SH-SY5Y (cell line): ENCODE measurements around the gene PPP2R5C.

Experiments used
- GATA2 ChIP-seq: IDR thresholded peaks from 2 replicates; pipeline ENCODE4 v1.6.1; 2011; ENCODE audit warnings: mild to moderate bottlenecking, low read depth, low read length
- GATA3 ChIP-seq: IDR thresholded peaks from 2 replicates; pipeline ENCODE4 v1.6.1; 2011; ENCODE audit warnings: low read depth, mild to moderate bottlenecking, low read length, moderate library complexity

DNA sequence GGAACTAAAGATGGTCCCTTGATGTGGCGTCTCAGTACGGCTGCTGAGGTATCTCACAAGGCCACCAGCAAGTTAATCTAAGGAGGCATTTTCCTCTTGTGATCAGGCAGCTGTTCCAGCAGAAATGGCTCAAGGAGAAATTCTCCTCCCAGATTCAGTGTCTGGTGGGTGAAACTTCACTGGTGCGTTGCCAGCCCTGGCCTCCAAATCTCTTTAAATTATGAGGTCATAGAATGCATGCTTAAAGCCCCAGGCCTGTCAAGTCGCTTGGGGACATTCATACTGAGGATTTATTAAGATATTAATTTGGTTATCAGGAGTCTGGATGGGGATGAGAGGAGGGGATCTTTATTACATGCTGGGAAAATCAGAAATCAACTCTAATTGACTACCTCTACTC lies 72.9 kb downstream of the PPP2R5C start:
- TF ChIP-seq GATA3 (no peak), GATA2 (no peak)
